ENCODE measurements around the gene TAF11L4.

DNA sequence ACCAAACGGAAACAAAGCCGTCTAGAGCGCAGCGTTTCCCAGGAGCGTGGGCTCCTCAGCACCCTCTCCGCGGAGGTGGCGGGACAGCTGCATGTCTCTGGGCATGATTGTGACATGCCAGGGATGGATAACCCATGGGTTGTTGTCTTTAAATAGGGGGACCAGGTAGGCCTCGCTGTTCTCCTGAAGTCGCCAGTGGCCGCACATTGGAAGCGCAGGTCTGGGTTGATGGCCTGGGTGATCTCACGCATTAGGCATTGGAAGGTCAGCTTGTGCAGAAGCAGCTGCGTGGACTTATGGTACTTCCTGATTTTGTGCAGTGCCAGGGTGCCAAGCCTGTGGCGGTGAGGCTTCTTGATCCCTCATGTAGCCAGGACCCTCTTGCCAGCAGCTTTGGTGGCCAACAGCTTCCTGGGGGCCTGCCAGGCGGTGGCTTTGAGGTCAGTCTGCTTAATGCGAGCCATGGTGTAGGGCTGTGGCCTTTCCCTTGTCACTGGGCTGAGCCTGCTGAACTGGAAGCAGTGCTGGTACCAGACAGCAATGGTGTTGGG lies 9.8 kb upstream of the TAF11L4 start:
- TF ChIP-seq, protein P1, sequence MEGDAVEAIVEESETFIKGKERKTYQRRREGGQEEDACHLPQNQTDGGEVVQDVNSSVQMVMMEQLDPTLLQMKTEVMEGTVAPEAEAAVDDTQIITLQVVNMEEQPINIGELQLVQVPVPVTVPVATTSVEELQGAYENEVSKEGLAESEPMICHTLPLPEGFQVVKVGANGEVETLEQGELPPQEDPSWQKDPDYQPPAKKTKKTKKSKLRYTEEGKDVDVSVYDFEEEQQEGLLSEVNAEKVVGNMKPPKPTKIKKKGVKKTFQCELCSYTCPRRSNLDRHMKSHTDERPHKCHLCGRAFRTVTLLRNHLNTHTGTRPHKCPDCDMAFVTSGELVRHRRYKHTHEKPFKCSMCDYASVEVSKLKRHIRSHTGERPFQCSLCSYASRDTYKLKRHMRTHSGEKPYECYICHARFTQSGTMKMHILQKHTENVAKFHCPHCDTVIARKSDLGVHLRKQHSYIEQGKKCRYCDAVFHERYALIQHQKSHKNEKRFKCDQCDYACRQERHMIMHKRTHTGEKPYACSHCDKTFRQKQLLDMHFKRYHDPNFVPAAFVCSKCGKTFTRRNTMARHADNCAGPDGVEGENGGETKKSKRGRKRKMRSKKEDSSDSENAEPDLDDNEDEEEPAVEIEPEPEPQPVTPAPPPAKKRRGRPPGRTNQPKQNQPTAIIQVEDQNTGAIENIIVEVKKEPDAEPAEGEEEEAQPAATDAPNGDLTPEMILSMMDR (IDR thresholded peaks at IDR 0.05), result no peak
- TF ChIP-seq POLR2AphosphoS5 (IDR thresholded peaks at IDR 0.05), result no peak
- TF ChIP-seq POLR2A (IDR thresholded peaks at IDR 0.05), result no peak
